K562 (cell line): ENCODE measurements around the gene KIF19. TPM values are rescaled to one million over a fixed set of nuclear protein-coding genes. Genes with fewer than 3 reads are reported as not detected.

Experiments
- BRD9 ChIP-seq: fragments of 450-650 bp; IDR thresholded peaks from 2 replicates; pipeline ENCODE4 v1.6.1; 2018; ENCODE audit warnings: low read depth; ENCODE audit not compliant: partially characterized antibody
- CHD1 ChIP-seq: fragments of 200-600 bp; sonication (generic); IDR thresholded peaks from one replicate; pipeline ENCODE4 v1.6.1; 2012; ENCODE audit warnings: mild to moderate bottlenecking, moderate library complexity, low read length, inconsistent platforms
- CSDE1 ChIP-seq, 2 experiments: fragments of 450-650 bp; IDR thresholded peaks; 2 replicates each; pipeline ENCODE4 v1.6.1; 2016; ENCODE audit warnings: mild to moderate bottlenecking in 1 of 2
- FOXK2 ChIP-seq, 2 experiments: fragments of 450-650 bp; IDR thresholded peaks in 1 of 2; conservative IDR thresholded peaks in 1 of 2; 2 replicates each; pipeline ENCODE4 v1.6.1; 2016; ENCODE audit warnings: low read depth in 2 of 2, mild to moderate bottlenecking in 1 of 2
- ILK ChIP-seq: fragments of 450-650 bp; IDR thresholded peaks from 2 replicates; pipeline ENCODE4 v1.6.1; 2016; ENCODE audit warnings: missing genetic modification characterization, low read depth, mild to moderate bottlenecking, missing compliant biosample characterization, moderate library complexity, borderline replicate concordance
- RBFOX2 ChIP-seq: fragments of 200-400 bp; formaldehyde crosslinking; IDR thresholded peaks from 2 replicates; pipeline ENCODE4 v1.6.1; 2017; ENCODE audit warnings: low read depth, mild to moderate bottlenecking, low read length, moderate library complexity
- SIN3A ChIP-seq, 2 experiments: fragments of 150-350 bp in 1 of 2; IDR thresholded peaks; 2 replicates each; pipeline ENCODE4 v1.6.1; 2011 to 2016; ENCODE audit warnings: borderline replicate concordance in 2 of 2, low read depth in 2 of 2, low read length in 2 of 2, mild to moderate bottlenecking in 2 of 2, moderate library complexity in 2 of 2; ENCODE audit not compliant: control insufficient read depth in 1 of 2
- ZEB2 ChIP-seq: fragments of 450-650 bp; IDR thresholded peaks from 2 replicates; pipeline ENCODE4 v1.6.1; 2016
- ZNF57 ChIP-seq: fragments of 450-650 bp; formaldehyde crosslinking; IDR thresholded peaks from 2 replicates; pipeline ENCODE4 v1.4.0; 2020; ENCODE audit warnings: mild to moderate bottlenecking, moderate library complexity
- ZNF778 ChIP-seq: fragments of 450-650 bp; formaldehyde crosslinking; IDR thresholded peaks from 2 replicates; pipeline ENCODE4 v1.4.0; 2020; ENCODE audit warnings: mild to moderate bottlenecking, moderate library complexity
- polyA plus RNA-seq, 8 experiments: library from polyadenylated mRNA; depleted of rRNA in 4 of 8; stranded (reverse) in 5 of 8; unstranded in 3 of 8; fragments of >200 nt; fragmentation: Nextera tagmentation in 2 of 8; fragmentation: Illumina TruSeq in 1 of 8; extraction: Ambion mirVana in 2 of 8; extraction: Trizol in 1 of 8; gene quantifications; 2 replicates each; pipeline versions ENCODE4 v1.2.1 to v1.2.3, GENCODE V29; 2011 to 2014; ENCODE audit warnings: inconsistent platforms in 1 of 8, missing spikeins in 1 of 8
- total RNA-seq, 7 experiments: library from RNA; depleted of rRNA in 6 of 7; stranded (reverse); fragments of >200 nt in 6 of 7; fragmentation: Illumina TruSeq in 2 of 7; extraction: Trizol in 2 of 7; gene quantifications; 2 replicates each; pipeline versions ENCODE4 v1.2.1 to v1.2.3, GENCODE V29; 2011 to 2021; ENCODE audit warnings: low replicate concordance in 1 of 7
- TF ChIP-seq, protein P1 (sequence below): fragments of 150-350 bp; conservative IDR thresholded peaks from 2 replicates; pipeline ENCODE4 v1.6.1; 2014; ENCODE audit warnings: low read length
- TF ChIP-seq, protein P2 (sequence below): IDR thresholded peaks from 2 replicates; pipeline ENCODE4 v1.6.1; 2016; ENCODE audit warnings: missing genetic modification characterization, missing compliant biosample characterization
- TF ChIP-seq, protein P3 (sequence below): fragments of 250-450 bp; sonication (Bioruptor Pico); IDR thresholded peaks from 2 replicates; pipeline ENCODE4 v1.8.0; 2022; ENCODE audit warnings: inconsistent platforms, mild to moderate bottlenecking, moderate library complexity, borderline replicate concordance
- TF ChIP-seq, protein P4 (sequence below): fragments of 450-650 bp; formaldehyde crosslinking; IDR thresholded peaks from 2 replicates; pipeline ENCODE4 v1.4.0; 2020; ENCODE audit warnings: mild to moderate bottlenecking, moderate library complexity
- TF ChIP-seq, protein P5 (sequence below): sonication (generic); formaldehyde crosslinking; IDR thresholded peaks from 2 replicates; pipeline ENCODE4 v1.8.1; 2023; ENCODE audit warnings: mild to moderate bottlenecking, missing genetic modification reagents
- TF ChIP-seq, protein P6 (sequence below): fragments of 450-650 bp; formaldehyde crosslinking; conservative IDR thresholded peaks from 2 replicates; pipeline ENCODE4 v1.4.0; 2022; ENCODE audit warnings: mild to moderate bottlenecking, missing genetic modification characterization

The KIF19 gene
- total and polyA plus RNA-seq, 9 of the 15 experiments (the other 6 are each of a cell fraction or from before 2014, with no cell fraction given): 0.10 TPM; not detected in 8

DNA sequence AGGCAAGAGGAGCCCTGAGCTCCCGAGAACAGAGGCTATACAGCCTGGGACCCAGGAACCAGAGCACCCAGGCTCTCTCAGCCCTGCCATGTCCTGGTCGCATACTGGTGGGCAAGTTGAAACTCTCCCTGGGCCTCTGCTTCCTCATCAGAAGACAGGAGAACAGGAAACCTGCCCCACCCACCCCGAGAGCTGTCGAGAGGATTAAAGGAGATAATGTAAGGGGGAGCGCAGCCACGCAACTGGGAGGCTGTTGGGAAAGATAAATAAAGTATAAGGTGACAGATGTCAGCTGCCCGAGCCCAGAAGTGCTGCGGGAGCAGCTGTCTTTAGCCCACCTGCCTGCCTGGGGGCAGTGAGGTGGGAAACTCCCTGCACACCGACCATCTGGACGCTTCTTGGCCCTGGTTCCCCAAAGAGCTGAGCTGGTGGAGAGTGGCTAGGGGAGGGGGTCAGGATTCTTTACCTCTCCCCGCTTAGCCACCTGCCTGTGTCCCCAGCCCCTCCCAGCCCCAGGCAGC, 6.8 kb downstream of the KIF19 start (continued):
- TF ChIP-seq SIN3A (IDR thresholded peaks at IDR 0.05; ENCODE audit: borderline replicate concordance in 2 of 2, control insufficient read depth in 1 of 2, low read depth in 2 of 2, low read length in 2 of 2) (0 out of 4 replicates have a peak, but pooled peaks have one; percentile 23 to 47), BRD9 (no peak), ZNF778 (no peak), CHD1 (no peak), ZNF57 (CRISPR knock-in tag) (no peak), RBFOX2 (no peak; the same call in 1 of the 2 replicates), ILK (tag) (no peak), FOXK2 (conservative IDR thresholded peaks at IDR 0.05 in 1 of 2, IDR thresholded peaks at IDR 0.05 in 1 of 2; ENCODE audit: low read depth in 2 of 2) (peak in 1 of 2 experiments; percentile 31; a peak in 1 of 4 replicates), ZEB2 (peak; percentile 53; the same call in 1 of the 2 replicates), CSDE1 (IDR thresholded peaks at IDR 0.05) (no peak)
- TF ChIP-seq, protein P1, sequence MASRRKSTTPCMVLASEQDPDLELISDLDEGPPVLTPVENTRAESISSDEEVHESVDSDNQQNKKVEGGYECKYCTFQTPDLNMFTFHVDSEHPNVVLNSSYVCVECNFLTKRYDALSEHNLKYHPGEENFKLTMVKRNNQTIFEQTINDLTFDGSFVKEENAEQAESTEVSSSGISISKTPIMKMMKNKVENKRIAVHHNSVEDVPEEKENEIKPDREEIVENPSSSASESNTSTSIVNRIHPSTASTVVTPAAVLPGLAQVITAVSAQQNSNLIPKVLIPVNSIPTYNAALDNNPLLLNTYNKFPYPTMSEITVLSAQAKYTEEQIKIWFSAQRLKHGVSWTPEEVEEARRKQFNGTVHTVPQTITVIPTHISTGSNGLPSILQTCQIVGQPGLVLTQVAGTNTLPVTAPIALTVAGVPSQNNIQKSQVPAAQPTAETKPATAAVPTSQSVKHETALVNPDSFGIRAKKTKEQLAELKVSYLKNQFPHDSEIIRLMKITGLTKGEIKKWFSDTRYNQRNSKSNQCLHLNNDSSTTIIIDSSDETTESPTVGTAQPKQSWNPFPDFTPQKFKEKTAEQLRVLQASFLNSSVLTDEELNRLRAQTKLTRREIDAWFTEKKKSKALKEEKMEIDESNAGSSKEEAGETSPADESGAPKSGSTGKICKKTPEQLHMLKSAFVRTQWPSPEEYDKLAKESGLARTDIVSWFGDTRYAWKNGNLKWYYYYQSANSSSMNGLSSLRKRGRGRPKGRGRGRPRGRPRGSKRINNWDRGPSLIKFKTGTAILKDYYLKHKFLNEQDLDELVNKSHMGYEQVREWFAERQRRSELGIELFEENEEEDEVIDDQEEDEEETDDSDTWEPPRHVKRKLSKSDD: no peak
- TF ChIP-seq, protein P2, sequence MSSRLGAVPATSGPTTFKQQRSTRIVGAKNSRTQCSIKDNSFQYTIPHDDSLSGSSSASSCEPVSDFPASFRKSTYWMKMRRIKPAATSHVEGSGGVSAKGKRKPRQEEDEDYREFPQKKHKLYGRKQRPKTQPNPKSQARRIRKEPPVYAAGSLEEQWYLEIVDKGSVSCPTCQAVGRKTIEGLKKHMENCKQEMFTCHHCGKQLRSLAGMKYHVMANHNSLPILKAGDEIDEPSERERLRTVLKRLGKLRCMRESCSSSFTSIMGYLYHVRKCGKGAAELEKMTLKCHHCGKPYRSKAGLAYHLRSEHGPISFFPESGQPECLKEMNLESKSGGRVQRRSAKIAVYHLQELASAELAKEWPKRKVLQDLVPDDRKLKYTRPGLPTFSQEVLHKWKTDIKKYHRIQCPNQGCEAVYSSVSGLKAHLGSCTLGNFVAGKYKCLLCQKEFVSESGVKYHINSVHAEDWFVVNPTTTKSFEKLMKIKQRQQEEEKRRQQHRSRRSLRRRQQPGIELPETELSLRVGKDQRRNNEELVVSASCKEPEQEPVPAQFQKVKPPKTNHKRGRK (tag): no peak
- TF ChIP-seq, protein P3, sequence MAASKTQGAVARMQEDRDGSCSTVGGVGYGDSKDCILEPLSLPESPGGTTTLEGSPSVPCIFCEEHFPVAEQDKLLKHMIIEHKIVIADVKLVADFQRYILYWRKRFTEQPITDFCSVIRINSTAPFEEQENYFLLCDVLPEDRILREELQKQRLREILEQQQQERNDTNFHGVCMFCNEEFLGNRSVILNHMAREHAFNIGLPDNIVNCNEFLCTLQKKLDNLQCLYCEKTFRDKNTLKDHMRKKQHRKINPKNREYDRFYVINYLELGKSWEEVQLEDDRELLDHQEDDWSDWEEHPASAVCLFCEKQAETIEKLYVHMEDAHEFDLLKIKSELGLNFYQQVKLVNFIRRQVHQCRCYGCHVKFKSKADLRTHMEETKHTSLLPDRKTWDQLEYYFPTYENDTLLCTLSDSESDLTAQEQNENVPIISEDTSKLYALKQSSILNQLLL (CRISPR knock-in tag): no peak
- TF ChIP-seq, protein P4, sequence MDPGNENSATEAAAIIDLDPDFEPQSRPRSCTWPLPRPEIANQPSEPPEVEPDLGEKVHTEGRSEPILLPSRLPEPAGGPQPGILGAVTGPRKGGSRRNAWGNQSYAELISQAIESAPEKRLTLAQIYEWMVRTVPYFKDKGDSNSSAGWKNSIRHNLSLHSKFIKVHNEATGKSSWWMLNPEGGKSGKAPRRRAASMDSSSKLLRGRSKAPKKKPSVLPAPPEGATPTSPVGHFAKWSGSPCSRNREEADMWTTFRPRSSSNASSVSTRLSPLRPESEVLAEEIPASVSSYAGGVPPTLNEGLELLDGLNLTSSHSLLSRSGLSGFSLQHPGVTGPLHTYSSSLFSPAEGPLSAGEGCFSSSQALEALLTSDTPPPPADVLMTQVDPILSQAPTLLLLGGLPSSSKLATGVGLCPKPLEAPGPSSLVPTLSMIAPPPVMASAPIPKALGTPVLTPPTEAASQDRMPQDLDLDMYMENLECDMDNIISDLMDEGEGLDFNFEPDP (CRISPR knock-in tag): no peak
- TF ChIP-seq, protein P5, sequence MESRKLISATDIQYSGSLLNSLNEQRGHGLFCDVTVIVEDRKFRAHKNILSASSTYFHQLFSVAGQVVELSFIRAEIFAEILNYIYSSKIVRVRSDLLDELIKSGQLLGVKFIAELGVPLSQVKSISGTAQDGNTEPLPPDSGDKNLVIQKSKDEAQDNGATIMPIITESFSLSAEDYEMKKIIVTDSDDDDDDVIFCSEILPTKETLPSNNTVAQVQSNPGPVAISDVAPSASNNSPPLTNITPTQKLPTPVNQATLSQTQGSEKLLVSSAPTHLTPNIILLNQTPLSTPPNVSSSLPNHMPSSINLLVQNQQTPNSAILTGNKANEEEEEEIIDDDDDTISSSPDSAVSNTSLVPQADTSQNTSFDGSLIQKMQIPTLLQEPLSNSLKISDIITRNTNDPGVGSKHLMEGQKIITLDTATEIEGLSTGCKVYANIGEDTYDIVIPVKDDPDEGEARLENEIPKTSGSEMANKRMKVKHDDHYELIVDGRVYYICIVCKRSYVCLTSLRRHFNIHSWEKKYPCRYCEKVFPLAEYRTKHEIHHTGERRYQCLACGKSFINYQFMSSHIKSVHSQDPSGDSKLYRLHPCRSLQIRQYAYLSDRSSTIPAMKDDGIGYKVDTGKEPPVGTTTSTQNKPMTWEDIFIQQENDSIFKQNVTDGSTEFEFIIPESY (CRISPR knock-in tag): no peak
- TF ChIP-seq, protein P6, sequence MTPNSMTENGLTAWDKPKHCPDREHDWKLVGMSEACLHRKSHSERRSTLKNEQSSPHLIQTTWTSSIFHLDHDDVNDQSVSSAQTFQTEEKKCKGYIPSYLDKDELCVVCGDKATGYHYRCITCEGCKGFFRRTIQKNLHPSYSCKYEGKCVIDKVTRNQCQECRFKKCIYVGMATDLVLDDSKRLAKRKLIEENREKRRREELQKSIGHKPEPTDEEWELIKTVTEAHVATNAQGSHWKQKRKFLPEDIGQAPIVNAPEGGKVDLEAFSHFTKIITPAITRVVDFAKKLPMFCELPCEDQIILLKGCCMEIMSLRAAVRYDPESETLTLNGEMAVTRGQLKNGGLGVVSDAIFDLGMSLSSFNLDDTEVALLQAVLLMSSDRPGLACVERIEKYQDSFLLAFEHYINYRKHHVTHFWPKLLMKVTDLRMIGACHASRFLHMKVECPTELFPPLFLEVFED (CRISPR knock-in tag): no peak
